ENCODE data around the gene HSD17B14. TPM values are rescaled to one million over a fixed set of nuclear protein-coding genes. Genes with fewer than 3 reads are reported as not detected.

The HSD17B14 gene
- total RNA-seq, 6 experiments from 2014 or later, result 3.5 to 78.0 (median 15.7) TPM

DNA sequence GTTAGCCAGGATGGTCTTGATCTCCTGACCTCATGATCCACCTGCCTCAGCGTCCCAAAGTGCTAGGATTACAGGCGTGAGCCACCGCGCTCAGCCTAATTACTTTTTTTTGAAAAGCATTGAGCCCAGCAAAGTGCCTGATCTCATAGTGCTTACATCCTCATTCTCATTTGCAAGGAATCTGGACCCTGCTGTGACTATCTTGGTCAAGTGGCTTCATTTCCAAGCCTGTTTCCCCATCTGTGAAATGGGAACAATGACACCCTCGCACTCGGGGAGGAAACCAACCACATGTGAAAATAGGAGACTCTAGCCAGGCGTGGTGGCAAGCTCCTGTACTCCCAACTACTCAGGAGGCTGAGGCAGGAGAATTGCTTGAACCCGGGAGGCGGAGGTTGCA is 33.8 kb upstream of the HSD17B14 start:
- DNase-seq (no peak), ATAC-seq (no peak)
- intact Hi-C loops (cut with DNase I), result no loop called here
- Histone ChIP-seq H3K4me3 (no peak overlapping the region), H3K27me3 (no peaks in the 10 kb centered on the region), H3K36me3 (peaks cover 0 to 12% (median 3%) of the 10 kb centered on the region in 4 donors), H3K9me3 (no peaks in the 10 kb centered on the region), H3K27ac (no peak overlapping the region), H3K4me1 (peaks cover 0 to 28% (median 9%) of the 10 kb centered on the region in 4 donors)
- WGBS (ENCODE audit: insufficient coverage, low coverage, low lambda C conversion rate, missing lambda C conversion rate), result 87% methylated on average over 4 of the region's 9 CpGs
- TF ChIP-seq CTCF (IDR thresholded peaks at IDR 0.05) (no peak), POLR2A (IDR thresholded peaks at IDR 0.05) (no peak)

DNA sequence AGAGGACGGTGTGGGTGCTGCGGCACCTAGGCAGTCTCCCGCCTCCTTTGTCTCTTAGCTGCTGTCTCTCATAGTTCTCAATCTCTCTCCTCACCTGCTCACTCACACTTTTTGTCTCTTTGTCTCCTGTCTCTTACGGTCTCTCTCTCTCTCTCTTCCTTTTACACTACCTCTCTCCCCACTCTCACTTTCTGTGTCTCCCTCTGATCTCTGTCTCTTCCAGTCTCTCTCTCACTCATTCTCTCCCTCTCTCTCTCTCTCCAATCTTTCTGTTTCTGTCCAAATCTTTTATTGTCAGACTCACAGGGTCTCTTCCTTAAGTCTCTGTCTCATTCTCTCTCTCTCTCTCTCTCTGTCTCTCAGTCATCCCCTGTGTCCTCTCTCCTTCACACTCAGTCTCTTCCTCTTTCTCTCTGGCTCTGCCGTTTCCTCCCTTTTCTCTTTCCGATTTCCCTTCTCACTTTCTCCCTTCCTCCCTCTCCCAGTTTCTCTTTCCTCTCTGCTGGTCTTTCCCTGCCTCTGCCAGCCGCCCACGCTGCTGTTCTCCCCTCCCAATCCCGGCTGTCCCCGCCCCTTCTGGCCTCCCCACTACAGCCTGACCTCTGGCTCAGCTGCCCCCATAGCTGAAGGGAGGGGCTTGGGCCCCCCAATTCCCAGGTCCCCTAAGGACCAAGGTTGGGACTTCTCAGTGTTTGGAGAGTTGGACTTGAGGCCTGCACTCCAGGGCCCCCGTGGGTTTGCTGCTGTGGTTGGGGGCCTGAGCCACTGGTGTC is 32.0 kb upstream of the HSD17B14 start, which contains the start of gene PLEKHA4:
Gene PLEKHA4, minus strand, starts transcription at position 504 of the 773 bp plus-strand sequence. CDS start 997 bp downstream, outside the sequence.
- TF ChIP-seq POLR2A (IDR thresholded peaks at IDR 0.05) (no peak), CTCF (IDR thresholded peaks at IDR 0.05) (no peak)
- peak within 1 kb of the TSS; percentile 66 to 87 (median 85) for H3K27ac ChIP-seq
- peak; percentile 71 to 89 (median 75) for DNase-seq
- H3K4me1 ChIP-seq, result peaks cover 0 to 20% (median 1%) of the 10 kb centered on the region in 4 donors
- ATAC-seq, result peak in 3 of 4 donors; percentile 49 to 54 (median 52)
- H3K9me3 ChIP-seq, result no peaks in the 10 kb centered on the region
- peak within 1 kb of the TSS; percentile 31 to 47 (median 36) for H3K4me3 ChIP-seq
- H3K36me3 ChIP-seq, result no peaks in the 10 kb centered on the region
- H3K27me3 ChIP-seq, result no peaks in the 10 kb centered on the region
- 15% methylated on average over 11 of the region's 11 CpGs for WGBS (ENCODE audit: insufficient coverage, low coverage, low lambda C conversion rate, missing lambda C conversion rate)
- intact Hi-C loops (cut with DNase I), result no loop called here

GRCh38 chr19:48867746-48868113 is 31.4 kb upstream of the HSD17B14 start:
- DNase-seq, result no peak
- no peak for ATAC-seq

GRCh38 chr19:48867123-48867745 is 30.9 kb upstream of the HSD17B14 start:
- 65% methylated on average over 6 of the region's 14 CpGs for WGBS (ENCODE audit: insufficient coverage, low coverage, low lambda C conversion rate, missing lambda C conversion rate)
- DNase-seq, result no peak

More at GRCh38 chr19:48867746-48868113, 31.4 kb upstream of the HSD17B14 start:
- no peaks in the 10 kb centered on the region for H3K36me3 ChIP-seq
- intact Hi-C loops (cut with DNase I), result no loop called here
- no peaks in the 10 kb centered on the region for H3K9me3 ChIP-seq
- H3K27ac ChIP-seq, result peak overlapping the region; percentile 66 to 87 (median 85)
- peak overlapping the region; percentile 31 to 47 (median 36) for H3K4me3 ChIP-seq
- 24% methylated on average over 2 of the region's 7 CpGs for WGBS (ENCODE audit: insufficient coverage, low coverage, low lambda C conversion rate, missing lambda C conversion rate)
- TF ChIP-seq POLR2A (IDR thresholded peaks at IDR 0.05) (no peak), CTCF (IDR thresholded peaks at IDR 0.05) (no peak)
- H3K27me3 ChIP-seq, result no peaks in the 10 kb centered on the region
- H3K4me1 ChIP-seq, result peaks cover 0 to 17% (median 0%) of the 10 kb centered on the region in 4 donors

More at GRCh38 chr19:48867123-48867745, 30.9 kb upstream of the HSD17B14 start:
- H3K27me3 ChIP-seq, result no peaks in the 10 kb centered on the region
- peaks cover 0 to 17% (median 0%) of the 10 kb centered on the region in 4 donors for H3K4me1 ChIP-seq
- H3K36me3 ChIP-seq, result no peaks in the 10 kb centered on the region
- intact Hi-C loops (cut with DNase I), result no loop called here
- ATAC-seq, result no peak
- no peaks in the 10 kb centered on the region for H3K9me3 ChIP-seq
- H3K4me3 ChIP-seq, result peak overlapping the region; percentile 31 to 47 (median 36)
- no peak for TF ChIP-seq POLR2A (IDR thresholded peaks at IDR 0.05)
- TF ChIP-seq CTCF (IDR thresholded peaks at IDR 0.05), result no peak
- H3K27ac ChIP-seq, result peak overlapping the region; percentile 66 to 87 (median 85)

Measured in right lobe of liver (tissue), 6 donors.